OCI-LY1 (cell line): ENCODE measurements around the gene KIAA1614.

ENCODE experiments used
- H2AFZ ChIP-seq: fragments of 200-600 bp; sonication (generic), shearing (Covaris generic); 2 replicates; pipeline ENCODE4 v1.6.0; 2014; ENCODE audit warnings: antibody characterized with exemption, mild to moderate bottlenecking, low read length
- H3F3A ChIP-seq: fragments of 200-600 bp; sonication (generic), shearing (Covaris generic); 2 replicates; pipeline ENCODE4 v1.6.0; 2014; ENCODE audit warnings: mild to moderate bottlenecking, antibody characterized with exemption, low read length, moderate library complexity; ENCODE audit not compliant: insufficient read depth
- H3K27ac ChIP-seq: fragments of 200-600 bp; sonication (generic); 2 replicates; pipeline ENCODE4 v1.5.1; 2014; ENCODE audit warnings: low read length, mixed run types, mild to moderate bottlenecking, low read depth; ENCODE audit not compliant: poor library complexity, severe bottlenecking
- H3K27me3 ChIP-seq: fragments of 200-600 bp; sonication (generic); 2 replicates; pipeline ENCODE4 v1.6.0; 2014; ENCODE audit warnings: antibody characterized with exemption, mild to moderate bottlenecking, low read length, moderate library complexity; ENCODE audit not compliant: insufficient read depth
- H3K36me3 ChIP-seq: fragments of 200-600 bp; sonication (generic); 2 replicates; pipeline ENCODE4 v1.6.1; 2014; ENCODE audit warnings: mild to moderate bottlenecking, antibody characterized with exemption, low read length, moderate library complexity, mixed read lengths; ENCODE audit not compliant: insufficient read depth
- H3K4me1 ChIP-seq: fragments of 200-600 bp; sonication (generic); 2 replicates; pipeline ENCODE4 v1.5.1; 2014; ENCODE audit warnings: mild to moderate bottlenecking, low read length, moderate library complexity; ENCODE audit not compliant: insufficient read depth, severe bottlenecking
- H3K4me2 ChIP-seq: fragments of 200-600 bp; sonication (generic), shearing (Covaris generic); 2 replicates; pipeline ENCODE4 v1.6.1; 2014; ENCODE audit warnings: low read length
- H3K4me3 ChIP-seq: fragments of 200-600 bp; sonication (generic); 2 replicates; pipeline ENCODE4 v1.5.1; 2014; ENCODE audit warnings: low read length, low read depth, mild to moderate bottlenecking, mixed read lengths; ENCODE audit not compliant: poor library complexity, severe bottlenecking
- H3K79me2 ChIP-seq: fragments of 200-600 bp; shearing (Covaris generic); 2 replicates; pipeline ENCODE4 v1.6.1; 2016; ENCODE audit warnings: mixed run types, low read length, mixed read lengths; ENCODE audit not compliant: insufficient read depth
- H3K9ac ChIP-seq: fragments of 200-600 bp; sonication (generic), shearing (Covaris generic); 2 replicates; pipeline ENCODE4 v1.6.1; 2014; ENCODE audit warnings: mild to moderate bottlenecking, low read length, mixed read lengths
- H3K9me2 ChIP-seq: fragments of 200-600 bp; sonication (generic), shearing (Covaris generic); 2 replicates; pipeline ENCODE4 v1.6.1; 2014; ENCODE audit warnings: low read depth, mild to moderate bottlenecking, low read length, mixed read lengths
- H3K9me3 ChIP-seq: fragments of 200-600 bp; shearing (Covaris generic); 2 replicates; pipeline ENCODE4 v1.6.1; 2014; ENCODE audit warnings: low read length, mixed read lengths
- H4K20me1 ChIP-seq: fragments of 200-600 bp; sonication (generic), shearing (Covaris generic); 2 replicates; pipeline ENCODE4 v1.6.0; 2016; ENCODE audit warnings: mild to moderate bottlenecking, low read length; ENCODE audit not compliant: insufficient read depth
- CTCF ChIP-seq: fragments of 200-600 bp; sonication (generic), shearing (Covaris generic); IDR thresholded peaks from 2 replicates; pipeline ENCODE4 v1.5.1; 2017; ENCODE audit warnings: mild to moderate bottlenecking, antibody characterized with exemption, low read length, moderate library complexity, mixed read lengths
- EZH2 ChIP-seq: fragments of 200-600 bp; sonication (generic), shearing (Covaris generic); IDR thresholded peaks from 2 replicates; pipeline ENCODE4 v1.8.0; 2017; ENCODE audit warnings: borderline replicate concordance, mixed run types, mild to moderate bottlenecking, antibody characterized with exemption, low read length, moderate library complexity, mixed read lengths

KIAA1614 gene

GRCh38 chr1:180962178-180962577 lies 49.5 kb downstream of the KIAA1614 start:
- no peaks in the 10 kb centered on the region for H3K79me2 ChIP-seq
- 0 out of 2 replicates have a peak, but pooled peaks cover 2% of the 10 kb centered on the region for H3K9me3 ChIP-seq
- peaks cover 16% of the 10 kb centered on the region; the same call in 1 of the 2 replicates for H3K36me3 ChIP-seq
- no peak overlapping the region for H3K9ac ChIP-seq
- H2AFZ ChIP-seq, result no peak overlapping the region
- H3K27ac ChIP-seq, result no peak overlapping the region
- no peaks in the 10 kb centered on the region for H3F3A ChIP-seq
- no peaks in the 10 kb centered on the region for H3K9me2 ChIP-seq
- no peaks in the 10 kb centered on the region for H4K20me1 ChIP-seq
- H3K4me1 ChIP-seq, result no peaks in the 10 kb centered on the region
- no peak overlapping the region for H3K4me3 ChIP-seq
- no peaks in the 10 kb centered on the region for H3K27me3 ChIP-seq
- H3K4me2 ChIP-seq, result no peak overlapping the region
- TF ChIP-seq EZH2 (no peak), CTCF (no peak)

DNA sequence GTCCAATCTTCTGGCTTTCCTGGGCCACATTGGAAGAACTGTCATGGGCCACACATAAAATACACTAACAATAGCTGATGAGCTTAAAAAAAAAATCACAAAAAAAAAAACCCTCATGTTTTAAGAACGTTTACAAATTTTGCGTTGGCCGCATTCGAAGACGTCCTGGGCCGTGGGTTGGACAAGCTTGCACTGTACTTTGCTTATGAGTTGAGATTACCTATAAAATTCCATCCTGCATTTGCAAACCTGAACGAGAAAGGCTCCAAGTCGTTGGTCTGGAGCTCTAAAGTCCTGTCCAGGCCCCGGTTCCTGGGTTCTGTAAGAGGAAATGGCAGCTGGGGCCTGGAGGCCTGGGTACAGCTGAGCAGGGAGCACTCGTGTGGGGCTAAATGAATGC lies 51.4 kb downstream of the KIAA1614 start:
- Histone ChIP-seq H4K20me1 (no peaks in the 10 kb centered on the region), H3K4me1 (no peaks in the 10 kb centered on the region), H3K27ac (no peak overlapping the region), H3K9me3 (0 out of 2 replicates have a peak, but pooled peaks cover 2% of the 10 kb centered on the region), H3K79me2 (no peaks in the 10 kb centered on the region), H3K27me3 (no peaks in the 10 kb centered on the region), H2AFZ (no peak overlapping the region), H3K4me3 (no peak overlapping the region), H3K9me2 (no peaks in the 10 kb centered on the region), H3F3A (no peaks in the 10 kb centered on the region), H3K4me2 (no peak overlapping the region), H3K36me3 (peaks cover 16% of the 10 kb centered on the region; the same call in 1 of the 2 replicates), H3K9ac (no peak overlapping the region)
- TF ChIP-seq EZH2 (no peak), CTCF (no peak)

DNA sequence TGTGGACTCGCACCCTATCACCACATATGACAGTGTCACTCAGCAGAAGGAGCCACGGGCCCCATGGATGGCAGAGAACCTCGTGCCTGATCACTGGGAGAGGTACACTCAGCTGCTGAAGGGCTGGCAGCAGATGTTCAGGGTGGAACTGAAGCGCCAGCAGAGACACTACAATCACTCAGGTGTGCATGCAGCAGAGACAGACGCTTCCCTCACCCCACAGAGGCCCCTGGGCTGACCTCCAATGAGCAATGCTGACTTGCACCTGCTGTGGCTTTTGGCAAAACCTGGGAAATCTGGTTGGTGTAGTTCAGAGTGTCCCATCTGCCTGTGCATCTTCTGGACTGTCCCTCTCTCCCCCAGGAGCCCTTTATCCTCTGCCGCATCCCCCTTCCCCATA lies 51.9 kb downstream of the KIAA1614 start:
- H3K36me3 ChIP-seq, result peaks cover 16% of the 10 kb centered on the region; the same call in 1 of the 2 replicates
- TF ChIP-seq CTCF (no peak), EZH2 (no peak)
- no peak overlapping the region for H2AFZ ChIP-seq
- no peak overlapping the region for H3K4me3 ChIP-seq
- no peaks in the 10 kb centered on the region for H3K79me2 ChIP-seq
- H3F3A ChIP-seq, result no peaks in the 10 kb centered on the region
- H3K4me2 ChIP-seq, result no peak overlapping the region
- no peaks in the 10 kb centered on the region for H3K27me3 ChIP-seq
- no peaks in the 10 kb centered on the region for H3K9me2 ChIP-seq
- H3K27ac ChIP-seq, result no peak overlapping the region
- no peak overlapping the region for H3K9ac ChIP-seq
- no peaks in the 10 kb centered on the region for H4K20me1 ChIP-seq
- 0 out of 2 replicates have a peak, but pooled peaks cover 2% of the 10 kb centered on the region for H3K9me3 ChIP-seq
- H3K4me1 ChIP-seq, result no peaks in the 10 kb centered on the region
